Sigmoid colon (tissue), 4 donors: ENCODE data around the gene POU2AF1.

Experiments
- CTCF ChIP-seq, 4 experiments: fragments of 450-650 bp in 3 of 4; fragments of 200-600 bp in 1 of 4; IDR thresholded peaks; one replicate each; pipeline ENCODE4 v1.5.1; 2016 to 2019; ENCODE audit warnings: antibody characterized with exemption in 4 of 4, mild to moderate bottlenecking in 3 of 4, moderate library complexity in 2 of 4
- POLR2A ChIP-seq, 2 donors: fragments of 450-650 bp; IDR thresholded peaks; one replicate each; pipeline ENCODE4 v1.6.1; 2016; ENCODE audit warnings: antibody characterized with exemption in 2 of 2, mild to moderate bottlenecking in 2 of 2, moderate library complexity in 2 of 2
- POLR2AphosphoS5 ChIP-seq, 4 donors: sonication (generic); formaldehyde crosslinking; IDR thresholded peaks; one replicate each; pipeline ENCODE4 v1.6.1; 2017; ENCODE audit warnings: antibody characterized with exemption in 4 of 4

- TF ChIP-seq POLR2AphosphoS5 (IDR thresholded peaks at IDR 0.05) (no peak), CTCF (IDR thresholded peaks at IDR 0.05) (no peak), POLR2A (IDR thresholded peaks at IDR 0.05) (no peak)
Measured at GRCh38 chr11:111392552-111392951, 13.5 kb upstream of the POU2AF1 start.
